Measurements from ENCODE around the gene TMIGD3. TPM values are rescaled to one million over a fixed set of nuclear protein-coding genes. Genes with fewer than 3 reads are reported as not detected.
A peak's percentile ranks its signal among the peaks of the same experiment; 100 is the strongest.

TMIGD3 gene
- total and polyA plus RNA-seq, 2 donors (not counting 1 experiment from before 2014, with no cell fraction given), result 0.19 TPM; not detected in 1

DNA sequence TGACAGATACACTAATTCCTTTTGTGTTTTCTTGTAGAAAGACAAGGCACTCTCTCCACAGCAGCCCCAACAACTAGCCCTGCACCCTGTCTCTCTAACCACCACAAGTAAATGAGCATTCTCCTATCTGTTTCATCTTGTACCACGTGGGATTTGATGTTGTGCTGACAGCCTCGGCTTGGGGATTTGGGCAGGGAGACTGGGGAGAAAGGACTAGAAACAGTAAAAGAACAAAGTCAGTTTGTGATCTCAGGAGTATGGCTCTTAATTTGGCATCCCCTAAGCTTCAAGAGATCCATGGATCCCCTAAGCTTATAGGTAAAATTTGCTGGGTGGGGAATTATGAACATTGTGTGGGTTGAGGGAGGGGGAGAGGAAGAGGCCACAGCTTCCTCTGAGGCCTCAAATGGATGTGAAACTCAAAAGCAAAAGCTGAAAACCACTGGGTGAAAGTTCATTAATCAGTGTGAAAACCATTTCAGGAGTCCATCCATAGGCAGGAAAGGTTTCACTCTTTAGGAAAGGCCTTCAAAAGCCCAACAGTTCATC lies 26.6 kb downstream of the TMIGD3 start:
- Histone ChIP-seq H3K9me3 (ENCODE audit: control extremely low read depth in 1 of 3, control insufficient read depth in 2 of 3, insufficient read depth in 1 of 3, low read length in 2 of 3) (no peaks in the 10 kb centered on the region), H3K4me1 (ENCODE audit: control insufficient read depth in 2 of 2, insufficient read depth in 2 of 2, low read length in 2 of 2) (peaks cover 67 to 73% of the 10 kb centered on the region in 2 donors), H3K79me2 (ENCODE audit: control insufficient read depth, insufficient read depth, low read length) (peaks cover 52% of the 10 kb centered on the region), H3K4me2 (replicated peaks; ENCODE audit: low read depth, low read length, poor library complexity, severe bottlenecking) (peak overlapping the region; percentile 79), H4K20me1 (ENCODE audit: control insufficient read depth, insufficient read depth, low read length, poor library complexity, severe bottlenecking) (no peaks in the 10 kb centered on the region), H3K9ac (ENCODE audit: low read length) (peak overlapping the region; percentile 92), H3K36me3 (replicated peaks in 1 of 2; ENCODE audit: control extremely low read depth in 1 of 2, control insufficient read depth in 1 of 2, extremely low read depth in 1 of 2, insufficient read depth in 2 of 2, low read length in 1 of 2) (peaks cover 0 to 19% of the 10 kb centered on the region in 2 experiments), H3K27me3 (replicated peaks in 1 of 4; ENCODE audit: control extremely low read depth in 1 of 4, control insufficient read depth in 3 of 4, insufficient read depth in 4 of 4, low read length in 3 of 4) (no peaks in the 10 kb centered on the region), H3K27ac (ENCODE audit: low read length in 2 of 2) (peak overlapping the region; percentile 80 to 91), H2AFZ (ENCODE audit: insufficient read depth, low read depth, low read length, poor library complexity, severe bottlenecking) (peak overlapping the region; percentile 70), H3K4me3 (ENCODE audit: control extremely low read depth in 1 of 5, extremely low read depth in 1 of 5, insufficient read depth in 1 of 5, low read depth in 2 of 5, low read length in 4 of 5) (peak overlapping the region in 4 of 5 experiments; percentile 12 to 89 (median 22))
- peak overlapping the region; percentile 95 for H3K4me3 Mint-ChIP-seq
- CTCF ChIA-PET, result interaction anchor here (0.6 to 14.7 kb wide), 17 partner anchors 9 to 289 kb away, joined by 3 to 276 read pairs (median 4); partner anchors contain the start of genes ADORA3, TMIGD3 and WDR77
- ATAC-seq (ENCODE audit: low read depth), result peak; percentile 71
- no peak for TF ChIP-seq EZH2 (IDR thresholded peaks at IDR 0.05; ENCODE audit: borderline replicate concordance, insufficient read depth, low read depth, low read length, poor library complexity, severe bottlenecking)
- TF ChIP-seq, protein P1, sequence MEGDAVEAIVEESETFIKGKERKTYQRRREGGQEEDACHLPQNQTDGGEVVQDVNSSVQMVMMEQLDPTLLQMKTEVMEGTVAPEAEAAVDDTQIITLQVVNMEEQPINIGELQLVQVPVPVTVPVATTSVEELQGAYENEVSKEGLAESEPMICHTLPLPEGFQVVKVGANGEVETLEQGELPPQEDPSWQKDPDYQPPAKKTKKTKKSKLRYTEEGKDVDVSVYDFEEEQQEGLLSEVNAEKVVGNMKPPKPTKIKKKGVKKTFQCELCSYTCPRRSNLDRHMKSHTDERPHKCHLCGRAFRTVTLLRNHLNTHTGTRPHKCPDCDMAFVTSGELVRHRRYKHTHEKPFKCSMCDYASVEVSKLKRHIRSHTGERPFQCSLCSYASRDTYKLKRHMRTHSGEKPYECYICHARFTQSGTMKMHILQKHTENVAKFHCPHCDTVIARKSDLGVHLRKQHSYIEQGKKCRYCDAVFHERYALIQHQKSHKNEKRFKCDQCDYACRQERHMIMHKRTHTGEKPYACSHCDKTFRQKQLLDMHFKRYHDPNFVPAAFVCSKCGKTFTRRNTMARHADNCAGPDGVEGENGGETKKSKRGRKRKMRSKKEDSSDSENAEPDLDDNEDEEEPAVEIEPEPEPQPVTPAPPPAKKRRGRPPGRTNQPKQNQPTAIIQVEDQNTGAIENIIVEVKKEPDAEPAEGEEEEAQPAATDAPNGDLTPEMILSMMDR (IDR thresholded peaks at IDR 0.05), result no peak
- intact Hi-C loops (cut with micrococcal nuclease), result no loop called here
- no peaks in the 10 kb centered on the region for H3K27me3 Mint-ChIP-seq
- peak overlapping the region; percentile 90 for H3K27ac Mint-ChIP-seq
- DNase-seq, result peak; percentile 75
- 0% methylated on average over 1 of the region's 2 CpGs for WGBS (ENCODE audit: insufficient coverage)
- POLR2A ChIA-PET, result interaction anchor here (0.8 to 1.7 kb wide), 5 partner anchors 24 to 116 kb away, joined by 3 to 11 read pairs (median 4); partner anchors contain the start of genes ADORA3 and TMIGD3
- H3K4me1 Mint-ChIP-seq, result peaks cover 74% of the 10 kb centered on the region
- H3K9me3 Mint-ChIP-seq (ENCODE audit: insufficient read depth), result no peaks in the 10 kb centered on the region

DNA sequence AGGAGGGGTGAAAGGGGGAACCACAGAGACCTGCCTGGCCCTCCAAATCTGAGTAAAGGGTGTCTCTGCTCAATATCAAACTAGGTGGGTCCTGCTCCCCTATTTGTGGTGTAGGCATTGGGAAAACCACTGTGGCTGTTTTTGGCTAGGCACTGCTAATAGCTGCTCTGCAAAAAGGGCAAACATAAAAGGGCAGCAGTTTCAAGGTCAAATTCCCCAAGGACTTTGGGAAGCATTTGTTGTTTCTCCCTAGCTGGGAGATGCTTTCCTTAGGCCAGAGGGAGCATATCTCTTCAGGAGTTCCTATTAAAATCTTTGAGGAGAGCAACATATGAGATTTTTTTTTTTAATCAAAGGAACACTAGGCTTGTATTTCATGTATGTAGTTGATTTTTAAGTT lies 27.2 kb downstream of the TMIGD3 start:
- Histone ChIP-seq H3K4me1 (ENCODE audit: control insufficient read depth in 2 of 2, insufficient read depth in 2 of 2, low read length in 2 of 2) (peaks cover 67 to 73% of the 10 kb centered on the region in 2 donors), H3K4me3 (ENCODE audit: control extremely low read depth in 1 of 5, extremely low read depth in 1 of 5, insufficient read depth in 1 of 5, low read depth in 2 of 5, low read length in 4 of 5) (peak overlapping the region; percentile 2 to 89 (median 62)), H3K9ac (ENCODE audit: low read length) (peak overlapping the region; percentile 92), H3K79me2 (ENCODE audit: control insufficient read depth, insufficient read depth, low read length) (peaks cover 57% of the 10 kb centered on the region), H3K27me3 (replicated peaks in 1 of 4; ENCODE audit: control extremely low read depth in 1 of 4, control insufficient read depth in 3 of 4, insufficient read depth in 4 of 4, low read length in 3 of 4) (no peaks in the 10 kb centered on the region), H2AFZ (ENCODE audit: insufficient read depth, low read depth, low read length, poor library complexity, severe bottlenecking) (no peak overlapping the region), H3K36me3 (replicated peaks in 1 of 2; ENCODE audit: control extremely low read depth in 1 of 2, control insufficient read depth in 1 of 2, extremely low read depth in 1 of 2, insufficient read depth in 2 of 2, low read length in 1 of 2) (peaks cover 0 to 19% of the 10 kb centered on the region in 2 experiments), H4K20me1 (ENCODE audit: control insufficient read depth, insufficient read depth, low read length, poor library complexity, severe bottlenecking) (no peaks in the 10 kb centered on the region), H3K4me2 (replicated peaks; ENCODE audit: low read depth, low read length, poor library complexity, severe bottlenecking) (peak overlapping the region; percentile 79), H3K27ac (ENCODE audit: low read length in 2 of 2) (peak overlapping the region; percentile 80 to 91), H3K9me3 (ENCODE audit: control extremely low read depth in 1 of 3, control insufficient read depth in 2 of 3, insufficient read depth in 1 of 3, low read length in 2 of 3) (no peaks in the 10 kb centered on the region)
- Mint-ChIP-seq H3K27ac (peak overlapping the region; percentile 90), H3K4me3 (peak overlapping the region; percentile 95), H3K27me3 (no peaks in the 10 kb centered on the region), H3K4me1 (peaks cover 69% of the 10 kb centered on the region), H3K9me3 (ENCODE audit: insufficient read depth) (no peaks in the 10 kb centered on the region)
- intact Hi-C loops (cut with micrococcal nuclease), result no loop called here
- DNase-seq (no peak), ATAC-seq (ENCODE audit: low read depth) (no peak)
- ChIA-PET POLR2A (interaction anchor here (0.6 to 1.7 kb wide), 3 partner anchors 29 to 253 kb away, joined by 3 to 11 read pairs (median 3); no protein-coding TSS in a partner anchor), CTCF (interaction anchor here (0.6 to 14.7 kb wide), 12 partner anchors 9 to 270 kb away, joined by 3 to 276 read pairs (median 4); partner anchors contain the start of genes ADORA3, TMIGD3 and WDR77)
- TF ChIP-seq, protein P1 (IDR thresholded peaks at IDR 0.05), result no peak
- TF ChIP-seq EZH2 (IDR thresholded peaks at IDR 0.05; ENCODE audit: borderline replicate concordance, insufficient read depth, low read depth, low read length, poor library complexity, severe bottlenecking), result no peak
